ENCODE measurements around the gene MAP3K19. TPM values are rescaled to one million over a fixed set of nuclear protein-coding genes. Genes with fewer than 3 reads are reported as not detected.

Gene MAP3K19
- total RNA-seq, 2 donors from 2014 or later, result 0.64 TPM; not detected in 1

DNA sequence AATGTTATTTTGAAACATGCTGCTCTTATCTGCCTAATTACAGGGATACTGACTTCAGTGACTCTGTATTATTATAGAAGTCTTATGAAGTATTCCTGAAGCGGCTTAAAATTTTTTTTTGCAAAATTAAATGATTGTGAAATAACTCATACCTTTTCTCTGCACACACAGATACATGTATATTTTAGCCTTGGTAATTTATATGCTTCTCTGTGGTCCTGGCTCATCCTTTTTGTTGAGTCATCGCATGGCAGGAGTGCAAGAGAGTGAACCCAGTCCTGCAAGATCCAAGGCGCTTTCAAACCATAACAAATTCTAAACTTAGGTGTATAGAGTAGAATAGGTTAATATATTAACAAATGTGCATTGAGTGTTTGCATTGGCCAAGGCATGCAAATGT is 120.1 kb downstream of the MAP3K19 start:
- DNase-seq (ENCODE audit: low spot score in 2 of 2) (no peak), ATAC-seq (peak in 1 of 2 donors; percentile 16)
- Mint-ChIP-seq H3K36me3 (peaks cover 5 to 40% of the 10 kb centered on the region in 2 donors), H3K9me3 (no peaks in the 10 kb centered on the region), H3K27ac (no peak overlapping the region)

GRCh38 chr2:134926231-134926931 is 120.9 kb downstream of the MAP3K19 start:
- Mint-ChIP-seq H3K27ac (peak overlapping the region; percentile 5 to 89), H3K36me3 (peaks cover 5 to 37% of the 10 kb centered on the region in 2 donors), H3K9me3 (no peaks in the 10 kb centered on the region)
- DNase-seq (ENCODE audit: low spot score in 2 of 2), result no peak
- ATAC-seq, result no peak

GRCh38 chr2:134924912-134925311 is 122.3 kb downstream of the MAP3K19 start:
- peaks cover 5 to 29% of the 10 kb centered on the region in 2 donors for H3K36me3 Mint-ChIP-seq
- ATAC-seq, result no peak
- no peak for DNase-seq (ENCODE audit: low spot score in 2 of 2)
- no peaks in the 10 kb centered on the region for H3K9me3 Mint-ChIP-seq
- H3K27ac Mint-ChIP-seq, result no peak overlapping the region

DNA sequence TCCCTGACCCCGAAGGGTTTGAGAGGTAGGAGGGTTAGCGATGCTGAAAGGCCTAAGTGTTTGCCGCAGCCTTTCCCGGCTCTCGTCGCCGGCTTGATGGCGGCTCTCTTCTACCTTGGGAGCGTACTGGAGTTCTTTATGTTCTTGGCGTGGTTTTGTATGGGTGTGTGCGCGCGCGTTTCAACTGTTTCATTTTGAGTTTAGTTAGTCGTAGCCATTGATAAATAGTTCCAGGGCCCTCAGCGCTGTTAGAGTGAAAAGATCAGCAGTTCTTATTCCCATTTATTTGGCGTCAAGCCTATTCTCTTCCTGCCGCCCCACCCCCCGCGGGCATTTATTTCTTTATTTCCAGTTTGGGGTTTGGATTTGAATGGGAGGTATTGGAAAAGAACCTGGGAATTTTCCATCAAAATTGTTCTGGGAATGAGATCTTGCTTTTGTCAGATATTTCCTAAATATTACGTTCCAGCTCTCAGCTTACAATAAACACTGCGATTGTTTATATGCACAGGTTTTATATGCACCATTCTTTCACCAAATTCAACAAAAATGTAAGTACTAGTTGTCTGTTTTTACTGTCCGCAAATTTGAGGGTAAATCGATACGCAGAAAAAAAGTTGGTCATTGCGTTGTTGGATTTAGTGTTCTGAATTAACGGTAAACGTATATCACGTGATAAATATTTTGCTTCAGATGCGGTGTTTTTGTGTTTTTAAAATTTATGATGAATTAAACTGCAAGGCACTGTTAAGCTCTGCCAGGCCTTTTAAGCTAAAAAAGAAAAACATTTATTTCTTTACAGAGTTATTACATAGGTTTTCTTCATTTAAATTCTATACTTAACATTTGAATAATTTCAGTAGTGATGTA is 127.7 kb downstream of the MAP3K19 start:
- no peak for DNase-seq (ENCODE audit: low spot score in 2 of 2)
- Mint-ChIP-seq H3K9me3 (no peaks in the 10 kb centered on the region), H3K36me3 (peaks cover 15 to 19% of the 10 kb centered on the region in 2 donors), H3K27ac (peak overlapping the region; percentile 93 to 95)
- peak; percentile 8 to 10 for ATAC-seq

DNA sequence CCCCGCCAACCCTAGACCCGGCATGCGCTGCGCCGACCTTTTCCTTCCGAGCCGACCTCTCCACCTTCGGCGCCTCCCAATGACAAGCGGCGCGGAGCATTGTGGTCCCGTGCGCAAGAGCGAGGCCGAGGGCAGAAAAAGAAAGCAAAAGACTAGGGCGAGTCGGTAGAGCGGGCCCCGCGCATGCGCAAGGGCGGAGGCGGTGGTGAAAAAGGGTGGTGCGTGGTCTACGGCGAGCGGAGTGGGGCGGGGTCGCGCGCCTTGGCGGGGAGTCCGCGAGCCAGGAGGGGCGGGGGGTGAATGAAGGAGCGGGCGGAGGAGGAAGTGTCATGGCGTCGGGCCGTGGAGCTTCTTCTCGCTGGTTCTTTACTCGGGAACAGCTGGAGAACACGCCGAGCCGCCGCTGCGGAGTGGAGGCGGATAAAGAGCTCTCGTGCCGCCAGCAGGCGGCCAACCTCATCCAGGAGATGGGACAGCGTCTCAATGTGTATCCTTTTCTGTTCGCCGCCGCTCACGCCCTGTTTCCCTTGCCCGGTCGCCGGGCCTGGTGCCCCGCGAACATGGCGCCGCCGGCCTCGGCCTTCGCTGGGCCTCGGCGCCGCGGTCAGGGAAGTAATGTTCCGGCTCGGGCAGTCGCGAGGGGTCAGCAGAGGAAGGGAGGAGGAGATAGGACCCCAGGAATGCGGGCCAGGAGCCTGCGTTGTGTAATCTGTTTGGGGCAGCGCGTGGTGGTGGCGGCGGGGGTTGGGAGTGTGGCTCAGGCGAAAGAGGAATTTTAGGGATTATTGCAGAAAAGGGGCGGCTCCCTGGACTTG is 128.5 kb downstream of the MAP3K19 start, which contains the start of gene CCNT2:
CCNT2 (plus strand) TSS at position 297 of the 815 bp plus-strand sequence; CDS start at position 330, 33 bp downstream.
- DNase-seq (ENCODE audit: low spot score in 2 of 2) (peak; percentile 100), ATAC-seq (peak; percentile 87 to 89)
- peaks cover 14 to 23% of the 10 kb centered on the region in 2 donors for H3K36me3 Mint-ChIP-seq
- H3K27ac Mint-ChIP-seq, result peak within 1 kb of the TSS; percentile 93 to 95
- H3K9me3 Mint-ChIP-seq, result no peaks in the 10 kb centered on the region

GRCh38 chr2:134917888-134918525 is 129.2 kb downstream of the MAP3K19 start:
- H3K9me3 Mint-ChIP-seq, result peaks cover 0 to 6% of the 10 kb centered on the region in 2 donors
- ATAC-seq (peak; percentile 77 to 81), DNase-seq (ENCODE audit: low spot score in 2 of 2) (peak; percentile 85 to 91)
- H3K36me3 Mint-ChIP-seq, result peaks cover 14 to 23% of the 10 kb centered on the region in 2 donors
- peak overlapping the region; percentile 93 to 95 for H3K27ac Mint-ChIP-seq

- peaks cover 14 to 23% of the 10 kb centered on the region in 2 donors for H3K36me3 Mint-ChIP-seq
- no peak for ATAC-seq
- H3K9me3 Mint-ChIP-seq, result peaks cover 0 to 6% of the 10 kb centered on the region in 2 donors
- peak overlapping the region; percentile 93 to 95 for H3K27ac Mint-ChIP-seq
- peak; percentile 10 to 55 for DNase-seq (ENCODE audit: low spot score in 2 of 2)
Measured at GRCh38 chr2:134917360-134917865, 129.8 kb downstream of the MAP3K19 start.

Other genes starting within 250 kb of the MAP3K19 start
- gene ACMSD, start 208.8 kb downstream of the MAP3K19 start, total RNA-seq, result not detected
- 10 to 100 TPM; 34.0 to 40.2 TPM for gene CCNT2, start 128.6 kb downstream of the MAP3K19 start, total RNA-seq
- gene RAB3GAP1, start 4.8 kb upstream of the MAP3K19 start, total RNA-seq, result 10 to 100 TPM; 18.8 to 36.2 TPM